ENCODE measurements around the gene NTMT1. TPM values are rescaled to one million over a fixed set of nuclear protein-coding genes. Genes with fewer than 3 reads are reported as not detected.

The NTMT1 gene
- total and polyA plus RNA-seq, 10 donors: 22.8 to 50.5 (median 36.6) TPM

GRCh38 chr9:129580211-129580915 is 45.6 kb upstream of the NTMT1 start:
- Histone ChIP-seq H3K27ac (no peak overlapping the region), H3K4me1 (peaks cover 0 to 28% (median 14%) of the 10 kb centered on the region in 6 donors), H3K4me3 (no peak overlapping the region), H3K36me3 (no peaks in the 10 kb centered on the region), H3K9me3 (no peaks in the 10 kb centered on the region), H3K27me3 (replicated peaks in 1 of 7) (no peaks in the 10 kb centered on the region)
- WGBS, 5 donors: 62 to 67% (median 63%) methylated on average over 11 of the region's 11 CpGs
- intact Hi-C loops (cut with DNase I; ENCODE audit: low total_unique reads): no loop called here
- DNase-seq: no peak
- no peak for TF ChIP-seq POLR2AphosphoS5 (IDR thresholded peaks at IDR 0.05)
- no peak for TF ChIP-seq CTCF (IDR thresholded peaks at IDR 0.05 in 8 of 11, conservative IDR thresholded peaks at IDR 0.05 in 3 of 11)
- no peak for TF ChIP-seq POLR2A (IDR thresholded peaks at IDR 0.05)

DNA sequence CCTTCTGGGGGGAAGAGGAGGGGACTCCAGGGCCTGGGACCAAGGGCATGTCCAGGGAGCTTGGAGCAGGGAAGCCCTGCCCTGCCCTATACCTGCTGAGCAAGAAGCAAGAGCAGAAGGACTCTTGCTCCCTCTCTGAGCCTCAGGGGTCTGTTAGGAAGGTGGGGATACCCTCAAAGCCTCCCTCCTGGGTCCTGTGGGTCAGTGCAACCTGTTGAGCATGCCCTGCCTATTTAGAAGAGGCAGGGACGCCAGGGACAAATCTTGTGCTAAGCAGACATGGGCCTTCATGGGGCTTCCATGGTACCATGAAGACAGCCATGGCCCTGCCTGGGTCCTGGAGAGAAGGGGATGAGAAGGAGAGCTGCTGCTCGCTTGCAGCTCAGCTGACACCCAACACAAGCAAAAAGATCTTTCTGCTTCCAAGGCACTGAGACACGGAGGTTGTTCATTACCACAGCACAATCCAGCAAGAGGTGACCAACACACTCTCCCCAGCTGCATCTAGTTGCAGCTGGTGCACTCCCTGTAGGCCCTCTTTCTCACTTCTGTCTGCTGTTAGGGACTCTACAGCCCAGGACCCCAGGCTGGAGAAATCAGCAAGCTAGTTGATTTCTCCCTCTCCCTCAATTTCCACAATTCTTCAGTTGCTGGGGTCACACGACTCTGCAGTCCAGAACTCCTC is 44.3 kb upstream of the NTMT1 start:
- TF ChIP-seq POLR2A (IDR thresholded peaks at IDR 0.05) (no peak), POLR2AphosphoS5 (IDR thresholded peaks at IDR 0.05) (no peak), CTCF (IDR thresholded peaks at IDR 0.05 in 8 of 11, conservative IDR thresholded peaks at IDR 0.05 in 3 of 11) (no peak)
- H3K27ac ChIP-seq: no peak overlapping the region
- no peaks in the 10 kb centered on the region for H3K36me3 ChIP-seq
- H3K4me1 ChIP-seq: peaks cover 0 to 31% (median 13%) of the 10 kb centered on the region in 6 donors
- H3K27me3 ChIP-seq (replicated peaks in 1 of 7): no peaks in the 10 kb centered on the region
- WGBS, 5 donors: 72 to 88% (median 78%) methylated on average over 4 of the region's 4 CpGs
- no peaks in the 10 kb centered on the region for H3K9me3 ChIP-seq
- no peak for DNase-seq
- H3K4me3 ChIP-seq: no peak overlapping the region
- intact Hi-C loops (cut with DNase I; ENCODE audit: low total_unique reads): no loop called here

DNA sequence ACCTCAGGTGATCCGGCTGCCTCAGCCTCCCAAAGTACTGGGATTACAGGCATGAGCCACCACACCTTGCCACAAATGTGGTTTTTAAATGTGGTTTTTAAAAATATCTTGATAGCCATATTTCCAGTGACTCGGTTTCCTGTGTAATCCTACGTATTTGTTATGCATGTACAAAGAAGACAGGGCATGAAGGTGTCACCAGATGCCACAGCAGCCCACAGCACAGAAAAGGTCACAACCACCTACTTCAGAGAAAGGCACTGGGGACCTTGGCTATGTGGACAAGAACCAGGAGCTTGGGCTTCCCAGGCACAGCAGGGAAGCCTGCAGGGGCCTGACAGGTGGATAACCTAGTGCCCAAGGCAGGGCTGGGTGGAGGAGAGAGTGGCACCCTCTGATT is 43.1 kb upstream of the NTMT1 start:
- Histone ChIP-seq H3K9me3 (no peaks in the 10 kb centered on the region), H3K27ac (no peak overlapping the region), H3K4me3 (no peak overlapping the region), H3K4me1 (peaks cover 0 to 33% (median 10%) of the 10 kb centered on the region in 6 donors), H3K27me3 (replicated peaks in 1 of 7) (no peaks in the 10 kb centered on the region), H3K36me3 (no peaks in the 10 kb centered on the region)
- no peak for DNase-seq
- WGBS, 5 donors: 55 to 79% (median 62%) methylated on average over 3 of the region's 3 CpGs
- intact Hi-C loops (cut with DNase I; ENCODE audit: low total_unique reads): no loop called here
- no peak for TF ChIP-seq POLR2A (IDR thresholded peaks at IDR 0.05)
- TF ChIP-seq POLR2AphosphoS5 (IDR thresholded peaks at IDR 0.05): no peak
- TF ChIP-seq CTCF (IDR thresholded peaks at IDR 0.05 in 8 of 11, conservative IDR thresholded peaks at IDR 0.05 in 3 of 11): no peak

DNA sequence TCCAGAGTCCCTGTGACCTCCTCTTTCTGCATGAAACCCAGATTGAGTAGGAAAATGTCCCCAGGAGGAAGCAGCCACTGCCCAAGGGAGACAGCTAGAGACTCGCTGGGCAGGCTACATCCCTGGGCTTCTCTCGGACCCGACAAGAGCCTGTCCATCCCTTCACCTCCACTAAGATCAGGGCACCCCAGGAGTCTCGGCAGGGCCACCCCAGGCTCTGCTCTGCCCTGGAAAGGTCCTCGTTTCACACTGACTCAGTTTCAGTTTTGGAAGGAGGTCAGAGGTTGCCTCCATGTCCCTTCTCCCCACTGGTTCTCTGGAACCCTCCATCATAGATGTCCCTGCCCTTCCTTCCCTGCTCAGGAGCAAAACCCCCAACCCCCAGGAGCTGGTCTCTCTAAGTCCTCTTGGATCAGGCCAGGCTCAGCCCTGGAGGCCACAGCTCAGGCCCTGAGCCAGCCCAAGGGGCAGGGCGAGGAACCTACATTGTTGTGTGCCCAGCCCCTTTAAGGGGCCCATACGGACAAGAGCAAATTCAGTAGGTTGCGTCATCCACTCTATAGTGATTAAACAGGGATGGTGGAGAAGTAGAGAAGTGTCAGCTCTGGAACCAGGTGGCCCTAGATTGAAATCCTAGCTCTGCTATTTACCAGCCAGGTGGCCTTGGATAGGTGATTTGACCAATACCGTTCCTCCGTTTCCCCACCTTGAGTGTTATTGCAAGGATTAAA is 42.5 kb upstream of the NTMT1 start:
- WGBS, 5 donors: 67 to 88% (median 69%) methylated on average over 10 of the region's 10 CpGs
- DNase-seq: no peak
- Histone ChIP-seq H3K9me3 (no peaks in the 10 kb centered on the region), H3K4me1 (peaks cover 0 to 33% (median 10%) of the 10 kb centered on the region in 6 donors), H3K27ac (no peak overlapping the region), H3K36me3 (no peaks in the 10 kb centered on the region), H3K4me3 (no peak overlapping the region), H3K27me3 (replicated peaks in 1 of 7) (no peaks in the 10 kb centered on the region)
- intact Hi-C loops (cut with DNase I; ENCODE audit: low total_unique reads): no loop called here
- TF ChIP-seq POLR2AphosphoS5 (IDR thresholded peaks at IDR 0.05): no peak
- TF ChIP-seq POLR2A (IDR thresholded peaks at IDR 0.05): no peak
- TF ChIP-seq CTCF (IDR thresholded peaks at IDR 0.05 in 8 of 11, conservative IDR thresholded peaks at IDR 0.05 in 3 of 11): no peak

All from spleen (tissue), 11 donors.